BJ (cell line): ENCODE measurements around the gene SLC26A11. TPM values are rescaled to one million over a fixed set of nuclear protein-coding genes. Genes with fewer than 3 reads are reported as not detected.

Source experiments
- CTCF ChIA-PET: fragments of 350-600 bp; formaldehyde crosslinking; extraction: SDS; loops from one replicate; lab custom pipeline; 2021; ENCODE audit warnings: antibody characterized with exemption, inconsistent platforms; lab: Yijun Ruan, JAX
- POLR2A ChIA-PET: fragments of 300-600 bp; sonication (Branson Sonifier 250); formaldehyde crosslinking; extraction: SDS; loops from one replicate; lab custom pipeline; 2021; ENCODE audit warnings: antibody characterized with exemption; lab: Charles Lee
- DNase-seq: peaks from one replicate; pipeline ENCODE4 v3.0.0-alpha.2; 2011; ENCODE audit warnings: low read depth
- H3K27me3 ChIP-seq: 2 replicates; pipeline ENCODE4 v1.6.0; 2011; ENCODE audit warnings: low read length; ENCODE audit not compliant: control insufficient read depth, insufficient read depth
- H3K36me3 ChIP-seq: 2 replicates; pipeline ENCODE4 v1.5.1; 2011; ENCODE audit warnings: low read length; ENCODE audit not compliant: control insufficient read depth, insufficient read depth
- H3K4me3 ChIP-seq: 2 replicates; pipeline ENCODE4 v1.5.1; 2011; ENCODE audit warnings: low read depth, mild to moderate bottlenecking, control low read depth, low read length
- polyA minus RNA-seq: library from RNA; depleted of rRNA, polyadenylated mRNA; stranded (reverse); fragments of >200 nt; gene quantifications from 2 replicates; pipeline ENCODE4 v1.2.3, GENCODE V29; 2011; rRNA and poly(A)+ RNA removed
- polyA plus RNA-seq: library from polyadenylated mRNA; depleted of rRNA; stranded (reverse); fragments of >200 nt; gene quantifications from 2 replicates; pipeline ENCODE4 v1.2.3, GENCODE V29; 2011; rRNA removed
- TF ChIP-seq, protein P1 (sequence below): IDR thresholded peaks from 2 replicates; pipeline ENCODE4 v1.5.1; 2011; ENCODE audit warnings: low read depth, mild to moderate bottlenecking, control low read depth, inconsistent platforms, low read length, moderate library complexity; ENCODE audit not compliant: insufficient read depth

SLC26A11 gene
- polyA plus RNA-seq (10.6 and 17.1 TPM in 2 replicates), polyA minus RNA-seq (7.1 and 11.4 TPM in 2 replicates)

DNA sequence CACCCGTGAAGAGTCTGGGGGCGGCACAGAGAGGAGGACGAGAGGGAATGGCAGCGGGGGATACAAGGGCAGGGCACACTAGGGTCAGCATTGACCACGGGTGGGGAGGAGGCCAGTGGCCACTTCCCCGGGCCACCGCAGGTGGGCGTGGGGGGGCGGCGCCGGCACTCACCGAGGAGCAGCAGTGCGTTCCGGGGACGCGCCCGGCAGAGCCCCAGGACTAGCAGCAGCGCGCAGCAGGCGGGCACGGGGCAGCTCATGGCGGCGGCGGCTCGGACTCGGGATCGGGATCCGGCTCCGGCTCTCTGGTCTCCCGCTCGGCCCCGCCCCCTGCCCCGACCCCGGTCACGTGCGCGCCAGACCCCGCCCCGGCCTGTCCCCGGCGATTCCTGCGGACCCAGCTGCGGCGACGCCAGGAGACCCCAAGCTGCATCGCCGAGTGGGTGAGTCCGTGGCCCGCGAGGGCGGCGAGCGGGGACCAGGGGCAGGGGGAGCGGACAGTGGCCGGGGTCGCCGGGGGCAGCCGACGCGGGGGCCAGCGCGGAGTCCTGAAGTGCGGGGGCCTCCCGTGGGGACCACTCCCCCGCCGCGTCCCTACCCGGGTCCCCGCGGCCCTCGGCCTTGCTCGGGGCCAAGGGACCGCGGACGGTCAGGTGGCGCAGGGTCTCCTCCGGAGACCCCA, at the start of gene SLC26A11, which contains the start of gene SGSH:
TSS of gene SLC26A11 (plus strand) at position 374 of the 682 bp plus-strand sequence. CDS start 1,134 bp downstream, outside the sequence.
TSS of gene SGSH (minus strand) at position 280 of the 682 bp plus-strand sequence. CDS start at position 260, 20 bp downstream.
- POLR2A ChIA-PET = interaction anchor here (0.6 kb wide), 2 partner anchors 21 to 49 kb away, joined by 3 to 12 read pairs; no protein-coding TSS in a partner anchor
- TF ChIP-seq, protein P1, sequence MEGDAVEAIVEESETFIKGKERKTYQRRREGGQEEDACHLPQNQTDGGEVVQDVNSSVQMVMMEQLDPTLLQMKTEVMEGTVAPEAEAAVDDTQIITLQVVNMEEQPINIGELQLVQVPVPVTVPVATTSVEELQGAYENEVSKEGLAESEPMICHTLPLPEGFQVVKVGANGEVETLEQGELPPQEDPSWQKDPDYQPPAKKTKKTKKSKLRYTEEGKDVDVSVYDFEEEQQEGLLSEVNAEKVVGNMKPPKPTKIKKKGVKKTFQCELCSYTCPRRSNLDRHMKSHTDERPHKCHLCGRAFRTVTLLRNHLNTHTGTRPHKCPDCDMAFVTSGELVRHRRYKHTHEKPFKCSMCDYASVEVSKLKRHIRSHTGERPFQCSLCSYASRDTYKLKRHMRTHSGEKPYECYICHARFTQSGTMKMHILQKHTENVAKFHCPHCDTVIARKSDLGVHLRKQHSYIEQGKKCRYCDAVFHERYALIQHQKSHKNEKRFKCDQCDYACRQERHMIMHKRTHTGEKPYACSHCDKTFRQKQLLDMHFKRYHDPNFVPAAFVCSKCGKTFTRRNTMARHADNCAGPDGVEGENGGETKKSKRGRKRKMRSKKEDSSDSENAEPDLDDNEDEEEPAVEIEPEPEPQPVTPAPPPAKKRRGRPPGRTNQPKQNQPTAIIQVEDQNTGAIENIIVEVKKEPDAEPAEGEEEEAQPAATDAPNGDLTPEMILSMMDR = no peak

DNA sequence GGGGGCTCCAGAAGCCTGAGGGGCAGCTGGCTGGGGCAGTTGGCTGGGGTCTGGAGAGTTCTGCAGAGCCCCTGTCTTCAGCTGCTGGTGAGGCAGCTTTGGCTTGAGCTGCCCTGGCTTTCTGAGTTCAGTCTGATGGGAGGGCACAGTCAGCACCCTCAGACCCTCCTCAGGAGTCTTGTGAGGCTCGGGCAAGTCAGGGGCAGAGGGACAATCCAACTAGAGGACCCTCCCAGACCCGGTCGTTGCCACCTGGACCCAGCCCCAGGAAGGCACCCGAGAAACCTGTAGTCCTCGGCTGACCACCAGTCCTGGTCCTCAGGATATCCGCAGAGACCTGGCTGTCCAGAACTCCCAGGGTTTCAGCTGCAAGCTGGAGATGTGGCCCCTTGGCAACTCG, 48.5 kb upstream of the SLC26A11 start:
- H3K4me3 ChIP-seq = no peak overlapping the region
- TF ChIP-seq, protein P1 = no peak
- ChIA-PET CTCF (interaction anchor here (1.2 to 2.3 kb wide), 2 partner anchors 25 to 70 kb away, joined by 4 to 12 read pairs; partner anchors contain the start of gene GAA), POLR2A (interaction anchor here (0.9 kb wide), 1 partner anchor 49 kb away, joined by 3 read pairs; the partner anchor contains the start of gene SLC26A11)
- no peak for DNase-seq
- H3K36me3 ChIP-seq = no peaks in the 10 kb centered on the region
- peaks cover 4% of the 10 kb centered on the region for H3K27me3 ChIP-seq

More for the DNA sequence above, at the start of gene SLC26A11, which contains the start of gene SGSH:
- H3K27me3 ChIP-seq = no peaks in the 10 kb centered on the region
- CTCF ChIA-PET = no interaction called here
- H3K4me3 ChIP-seq = peak within 1 kb of the TSS; percentile 87
- peaks cover 13% of the 10 kb centered on the region for H3K36me3 ChIP-seq
- no peak for DNase-seq

DNA sequence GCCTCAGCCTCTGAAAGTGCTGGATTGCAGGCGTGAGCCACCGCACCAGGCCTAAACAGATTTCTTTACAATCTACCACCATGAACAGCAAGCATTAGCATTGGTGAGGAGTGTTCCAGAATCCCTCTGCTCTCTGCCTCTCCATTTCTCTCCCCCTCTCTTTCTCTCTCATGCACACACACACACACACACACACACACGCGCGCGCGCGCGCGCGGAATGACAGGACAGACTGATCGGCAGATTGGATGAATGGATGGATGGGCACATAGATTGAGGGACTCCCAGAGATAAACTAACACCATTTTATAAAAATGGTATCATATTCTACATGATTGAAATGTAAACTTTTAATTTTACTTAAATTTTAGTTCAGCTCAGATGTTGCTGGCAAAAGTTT, 47.1 kb upstream of the SLC26A11 start:
- Histone ChIP-seq H3K4me3 (no peak overlapping the region), H3K36me3 (no peaks in the 10 kb centered on the region), H3K27me3 (peaks cover 2% of the 10 kb centered on the region)
- POLR2A ChIA-PET = no interaction called here
- CTCF ChIA-PET = interaction anchor here (1.3 kb wide), 1 partner anchor 10 kb away, joined by 4 read pairs; no protein-coding TSS in a partner anchor
- TF ChIP-seq, protein P1 = no peak
- no peak for DNase-seq

DNA sequence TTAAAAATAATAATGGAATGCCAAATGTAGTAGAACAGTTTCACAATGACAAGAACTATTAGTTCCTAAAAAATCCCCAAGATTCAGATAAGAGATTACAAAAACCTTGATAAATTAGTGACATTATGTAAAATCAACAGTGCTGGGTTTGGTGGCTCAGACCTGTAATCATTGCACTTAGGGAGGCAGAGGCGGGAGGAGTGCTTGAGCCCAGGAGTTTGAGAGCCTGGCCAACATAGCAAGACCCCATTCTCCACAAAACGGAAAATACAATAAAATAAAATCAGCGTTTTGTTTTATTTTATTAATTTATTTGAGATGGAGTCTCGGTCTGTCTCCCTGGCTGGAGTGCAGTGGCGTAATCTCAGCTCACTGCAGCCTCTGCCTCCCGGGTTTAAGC, 46.3 kb upstream of the SLC26A11 start:
- Histone ChIP-seq H3K27me3 (peaks cover 2% of the 10 kb centered on the region), H3K4me3 (no peak overlapping the region), H3K36me3 (no peaks in the 10 kb centered on the region)
- ChIA-PET CTCF (interaction anchor here (1.3 kb wide), 1 partner anchor 10 kb away, joined by 4 read pairs; no protein-coding TSS in a partner anchor), POLR2A (no interaction called here)
- DNase-seq = no peak
- TF ChIP-seq, protein P1 = no peak

DNA sequence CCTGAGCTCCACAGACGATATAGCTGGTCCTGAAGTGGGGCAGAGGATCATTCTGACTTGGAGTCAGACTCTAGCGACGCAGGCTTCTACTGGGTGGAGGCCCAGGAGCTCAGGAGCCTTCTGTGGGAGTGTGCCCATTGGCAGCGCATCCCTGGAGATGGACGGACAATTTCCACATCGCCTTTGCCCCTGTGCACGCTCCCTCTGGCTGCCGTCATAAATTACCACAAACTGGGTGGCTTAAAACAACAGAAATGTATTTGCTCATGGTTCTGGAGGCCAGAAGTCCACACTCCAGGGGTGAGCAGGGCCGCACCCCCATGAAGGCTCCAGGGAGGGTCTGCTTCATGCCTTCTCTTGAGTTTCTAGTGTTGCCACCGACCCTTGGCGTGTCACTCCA, 43.5 kb upstream of the SLC26A11 start:
- POLR2A ChIA-PET = no interaction called here
- CTCF ChIA-PET = interaction anchor here (9.8 kb wide), 1 partner anchor 20 kb away, joined by 44 read pairs; no protein-coding TSS in a partner anchor
- DNase-seq = no peak
- H3K36me3 ChIP-seq = no peaks in the 10 kb centered on the region
- H3K4me3 ChIP-seq = no peak overlapping the region
- H3K27me3 ChIP-seq = peaks cover 4% of the 10 kb centered on the region
- TF ChIP-seq, protein P1 = no peak
